Thyroid gland (tissue), 4 donors: ENCODE results near the gene GSX1. TPM values are rescaled to one million over a fixed set of nuclear protein-coding genes. Genes with fewer than 3 reads are reported as not detected.

Experiments
- DNase-seq, 2 donors: peaks; one replicate each; pipeline ENCODE4 v3.0.0-alpha.2; 2019
- H3K27ac ChIP-seq, 3 donors: fragments of 200-600 bp; sonication (generic); 1 replicate in 2 of 3; 2 replicates in 1 of 3; pipeline ENCODE4 v1.5.1; 2016 to 2019; ENCODE audit warnings: mild to moderate bottlenecking in 1 of 3, moderate library complexity in 1 of 3
- H3K27me3 ChIP-seq: fragments of 200-600 bp; sonication (generic); one replicate; pipeline ENCODE4 v1.5.1; 2019
- H3K36me3 ChIP-seq, 2 donors: fragments of 200-600 bp; sonication (generic); one replicate each; pipeline ENCODE4 v1.5.1; 2016 to 2019
- H3K4me1 ChIP-seq, 2 donors: fragments of 200-600 bp; sonication (generic); one replicate each; pipeline ENCODE4 v1.5.1; 2017 to 2019
- H3K4me3 ChIP-seq, 3 donors: fragments of 200-600 bp; sonication (generic); replicated peaks in 1 of 3; 1 replicate in 2 of 3; 2 replicates in 1 of 3; pipeline ENCODE4 v1.5.1; 2016; ENCODE audit warnings: mild to moderate bottlenecking in 1 of 3
- H3K9me3 ChIP-seq: fragments of 200-600 bp; sonication (generic); one replicate; pipeline ENCODE4 v1.5.1; 2017
- CTCF ChIP-seq, 6 experiments: fragments of 200-600 bp in 3 of 6; fragments of 450-650 bp in 3 of 6; sonication (generic) in 3 of 6; IDR thresholded peaks; one replicate each; pipeline ENCODE4 v1.5.1; 2016 to 2019; ENCODE audit warnings: antibody characterized with exemption in 6 of 6, mild to moderate bottlenecking in 2 of 6, inconsistent platforms in 1 of 6, moderate library complexity in 1 of 6
- POLR2A ChIP-seq, 2 donors: fragments of 450-650 bp; IDR thresholded peaks; one replicate each; pipeline ENCODE4 v1.6.1; 2017; ENCODE audit warnings: antibody characterized with exemption in 2 of 2, mild to moderate bottlenecking in 2 of 2, moderate library complexity in 1 of 2
- WGBS, 2 donors: methylation state at CpG; one replicate each; pipeline ENCODE4 v1.1.5; 2017; 5-methylcytosine and 5-hydroxymethylcytosine counted together
- intact Hi-C: fragments of 100-400 bp; cut with DNase I; formaldehyde crosslinking; loops from one replicate; pipeline ENCODE4 v1.15.1; 2023
- total RNA-seq, 4 donors: library from RNA; depleted of rRNA; stranded (reverse); fragments of >200 nt; gene quantifications; one replicate each; pipeline ENCODE4 v1.2.3, GENCODE V29; 2016

GSX1 gene
- total RNA-seq, 4 donors from 2014 or later = not detected

GRCh38 chr13:27789495-27790303 lies 2.6 kb upstream of the GSX1 start:
- peaks cover 51% of the 10 kb centered on the region for H3K27me3 ChIP-seq

GRCh38 chr13:27790523-27790922 lies 1.8 kb upstream of the GSX1 start:
- Histone ChIP-seq H3K9me3 (no peaks in the 10 kb centered on the region), H3K27me3 (peaks cover 59% of the 10 kb centered on the region), H3K36me3 (no peaks in the 10 kb centered on the region), H3K4me3 (no peak overlapping the region), H3K4me1 (peaks cover 4 to 32% of the 10 kb centered on the region in 2 donors), H3K27ac (no peak overlapping the region)
- 4 to 6% methylated on average over 21 to 22 of the region's 23 CpGs for WGBS, 2 donors
- DNase-seq = no peak
- TF ChIP-seq POLR2A (IDR thresholded peaks at IDR 0.05) (no peak), CTCF (IDR thresholded peaks at IDR 0.05) (no peak)
- intact Hi-C loops = no loop called here

More at GRCh38 chr13:27789495-27790303, 2.6 kb upstream of the GSX1 start:
- intact Hi-C loops = no loop called here
- peaks cover 4 to 32% of the 10 kb centered on the region in 2 donors for H3K4me1 ChIP-seq
- no peaks in the 10 kb centered on the region for H3K9me3 ChIP-seq
- no peak overlapping the region for H3K27ac ChIP-seq
- H3K4me3 ChIP-seq = no peak overlapping the region
- H3K36me3 ChIP-seq = no peaks in the 10 kb centered on the region
- no peak for DNase-seq
- 1 to 3% methylated on average over 18 to 20 of the region's 55 CpGs for WGBS, 2 donors
- TF ChIP-seq CTCF (IDR thresholded peaks at IDR 0.05) = no peak
- TF ChIP-seq POLR2A (IDR thresholded peaks at IDR 0.05) = no peak

GRCh38 chr13:27791146-27791900 lies 960 bp upstream of the GSX1 start:
- peak overlapping the region in 1 of 3 donors; percentile 14 for H3K4me3 ChIP-seq
- no peak overlapping the region for H3K27ac ChIP-seq
- 5 to 9% methylated on average over 29 to 36 of the region's 36 CpGs for WGBS, 2 donors
- intact Hi-C loops = no loop called here
- TF ChIP-seq POLR2A (IDR thresholded peaks at IDR 0.05) (no peak), CTCF (IDR thresholded peaks at IDR 0.05) (no peak)
- peaks cover 4 to 32% of the 10 kb centered on the region in 2 donors for H3K4me1 ChIP-seq
- H3K9me3 ChIP-seq = no peaks in the 10 kb centered on the region
- no peaks in the 10 kb centered on the region for H3K36me3 ChIP-seq
- DNase-seq = no peak
- H3K27me3 ChIP-seq = peaks cover 61% of the 10 kb centered on the region

- Histone ChIP-seq H3K27me3 (peaks cover 61% of the 10 kb centered on the region), H3K27ac (no peak overlapping the region), H3K9me3 (no peaks in the 10 kb centered on the region), H3K36me3 (no peaks in the 10 kb centered on the region), H3K4me1 (peaks cover 4 to 32% of the 10 kb centered on the region in 2 donors), H3K4me3 (no peak overlapping the region)
- intact Hi-C loops = no loop called here
- 11% methylated on average over 22 of the region's 22 CpGs for WGBS, 2 donors
- no peak for TF ChIP-seq POLR2A (IDR thresholded peaks at IDR 0.05)
- TF ChIP-seq CTCF (IDR thresholded peaks at IDR 0.05) = no peak
- no peak for DNase-seq
Measured at GRCh38 chr13:27791901-27792392, 336 bp upstream of the GSX1 start.
